Memory B cell (primary cell): ENCODE measurements around the gene RAB3IL1.
A peak's percentile ranks its signal among the peaks of the same experiment; 100 is the strongest.

Source experiments
- ATAC-seq: fragments of 150-1000 bp; cut with Tn5 transposase; 2 replicates; pipeline ENCODE4 v1.10.0; 2021; ENCODE audit warnings: low read depth, mild to moderate bottlenecking, moderate library complexity
- DNase-seq, 2 donors: peaks; one replicate each; pipeline ENCODE4 v3.0.0; 2022; ENCODE audit warnings: low spot score in 2 of 2
- H3K27ac Mint-ChIP-seq: one replicate; pipeline ENCODE4 v1.8.0; 2022; ENCODE audit warnings: mild to moderate bottlenecking, moderate library complexity, mixed read lengths
- H3K27me3 Mint-ChIP-seq: one replicate; pipeline ENCODE4 v1.8.0; 2022; ENCODE audit warnings: mixed read lengths
- H3K36me3 Mint-ChIP-seq: one replicate; pipeline ENCODE4 v1.8.0; 2022; ENCODE audit warnings: mild to moderate bottlenecking, mixed read lengths
- H3K4me1 Mint-ChIP-seq: one replicate; pipeline ENCODE4 v1.8.0; 2022; ENCODE audit warnings: mixed read lengths
- H3K4me3 Mint-ChIP-seq: one replicate; pipeline ENCODE4 v1.8.0; 2022; ENCODE audit warnings: mild to moderate bottlenecking, moderate library complexity, mixed read lengths
- H3K9me3 Mint-ChIP-seq: one replicate; pipeline ENCODE4 v1.8.0; 2022; ENCODE audit warnings: mixed read lengths

The RAB3IL1 gene

GRCh38 chr11:61872935-61873565, 44.3 kb downstream of the RAB3IL1 start:
- Mint-ChIP-seq H3K27ac (no peak overlapping the region), H3K4me3 (no peak overlapping the region), H3K9me3 (no peaks in the 10 kb centered on the region), H3K27me3 (no peaks in the 10 kb centered on the region), H3K36me3 (peaks cover 2% of the 10 kb centered on the region), H3K4me1 (peaks cover 13% of the 10 kb centered on the region)
- ATAC-seq (no peak), DNase-seq (no peak)

GRCh38 chr11:61871158-61871597, 46.2 kb downstream of the RAB3IL1 start:
- DNase-seq (peak; percentile 77 to 88), ATAC-seq (peak; percentile 99)
- peak overlapping the region; percentile 72 for H3K4me3 Mint-ChIP-seq
- H3K36me3 Mint-ChIP-seq: no peaks in the 10 kb centered on the region
- H3K27me3 Mint-ChIP-seq: no peaks in the 10 kb centered on the region
- peaks cover 11% of the 10 kb centered on the region for H3K4me1 Mint-ChIP-seq
- H3K9me3 Mint-ChIP-seq: no peaks in the 10 kb centered on the region
- H3K27ac Mint-ChIP-seq: peak overlapping the region; percentile 36

GRCh38 chr11:61870541-61871031, 46.8 kb downstream of the RAB3IL1 start:
- no peaks in the 10 kb centered on the region for H3K36me3 Mint-ChIP-seq
- H3K4me3 Mint-ChIP-seq: no peak overlapping the region
- no peak for ATAC-seq
- H3K27ac Mint-ChIP-seq: no peak overlapping the region
- DNase-seq: no peak
- no peaks in the 10 kb centered on the region for H3K9me3 Mint-ChIP-seq
- peaks cover 1% of the 10 kb centered on the region for H3K27me3 Mint-ChIP-seq
- peaks cover 11% of the 10 kb centered on the region for H3K4me1 Mint-ChIP-seq

- Mint-ChIP-seq H3K27me3 (peaks cover 1% of the 10 kb centered on the region), H3K4me1 (peaks cover 8% of the 10 kb centered on the region), H3K9me3 (no peaks in the 10 kb centered on the region), H3K36me3 (no peaks in the 10 kb centered on the region), H3K27ac (no peak overlapping the region), H3K4me3 (no peak overlapping the region)
- ATAC-seq (no peak), DNase-seq (no peak)
Measured at GRCh38 chr11:61869708-61870451, 47.5 kb downstream of the RAB3IL1 start.

- H3K27ac Mint-ChIP-seq: no peak overlapping the region
- H3K4me1 Mint-ChIP-seq: peaks cover 6% of the 10 kb centered on the region
- no peak for ATAC-seq
Measured at GRCh38 chr11:61869429-61869707, 48.0 kb downstream of the RAB3IL1 start.

GRCh38 chr11:61868571-61869428, 48.6 kb downstream of the RAB3IL1 start:
- DNase-seq: no peak
- H3K36me3 Mint-ChIP-seq: no peaks in the 10 kb centered on the region
- peaks cover 1% of the 10 kb centered on the region for H3K27me3 Mint-ChIP-seq
- no peak for ATAC-seq
- no peak overlapping the region for H3K27ac Mint-ChIP-seq
- no peak overlapping the region for H3K4me3 Mint-ChIP-seq
- H3K4me1 Mint-ChIP-seq: peaks cover 6% of the 10 kb centered on the region
- no peaks in the 10 kb centered on the region for H3K9me3 Mint-ChIP-seq

More at GRCh38 chr11:61869429-61869707, 48.0 kb downstream of the RAB3IL1 start:
- DNase-seq: no peak
- Mint-ChIP-seq H3K4me3 (no peak overlapping the region), H3K27me3 (peaks cover 1% of the 10 kb centered on the region), H3K9me3 (no peaks in the 10 kb centered on the region), H3K36me3 (no peaks in the 10 kb centered on the region)

- no peak for ATAC-seq
- peaks cover 1% of the 10 kb centered on the region for H3K27me3 Mint-ChIP-seq
- H3K27ac Mint-ChIP-seq: no peak overlapping the region
- DNase-seq: no peak
- H3K36me3 Mint-ChIP-seq: no peaks in the 10 kb centered on the region
- no peak overlapping the region for H3K4me3 Mint-ChIP-seq
- H3K9me3 Mint-ChIP-seq: no peaks in the 10 kb centered on the region
- H3K4me1 Mint-ChIP-seq: peaks cover 6% of the 10 kb centered on the region
Measured at GRCh38 chr11:61866958-61867343, 50.4 kb downstream of the RAB3IL1 start.

GRCh38 chr11:61866231-61866957, 51.0 kb downstream of the RAB3IL1 start:
- peaks cover 6% of the 10 kb centered on the region for H3K4me1 Mint-ChIP-seq

GRCh38 chr11:61864814-61865775, 52.3 kb downstream of the RAB3IL1 start:
- no peak overlapping the region for H3K4me3 Mint-ChIP-seq
- H3K27me3 Mint-ChIP-seq: peaks cover 1% of the 10 kb centered on the region
- ATAC-seq: no peak
- H3K27ac Mint-ChIP-seq: no peak overlapping the region
- H3K36me3 Mint-ChIP-seq: no peaks in the 10 kb centered on the region
- no peaks in the 10 kb centered on the region for H3K9me3 Mint-ChIP-seq
- DNase-seq: no peak
- no peaks in the 10 kb centered on the region for H3K4me1 Mint-ChIP-seq

More at GRCh38 chr11:61866231-61866957, 51.0 kb downstream of the RAB3IL1 start:
- DNase-seq (no peak), ATAC-seq (no peak)
- peaks cover 1% of the 10 kb centered on the region for H3K27me3 Mint-ChIP-seq
- no peak overlapping the region for H3K27ac Mint-ChIP-seq
- H3K4me3 Mint-ChIP-seq: no peak overlapping the region
- no peaks in the 10 kb centered on the region for H3K9me3 Mint-ChIP-seq
- no peaks in the 10 kb centered on the region for H3K36me3 Mint-ChIP-seq

GRCh38 chr11:61863548-61864081, 53.8 kb downstream of the RAB3IL1 start:
- no peak overlapping the region for H3K27ac Mint-ChIP-seq

GRCh38 chr11:61862714-61863547, 54.4 kb downstream of the RAB3IL1 start:
- H3K4me1 Mint-ChIP-seq: no peaks in the 10 kb centered on the region
- peaks cover 1% of the 10 kb centered on the region for H3K27me3 Mint-ChIP-seq
- H3K36me3 Mint-ChIP-seq: no peaks in the 10 kb centered on the region
- H3K27ac Mint-ChIP-seq: no peak overlapping the region
- H3K9me3 Mint-ChIP-seq: no peaks in the 10 kb centered on the region
- H3K4me3 Mint-ChIP-seq: no peak overlapping the region
- ATAC-seq (no peak), DNase-seq (no peak)

More at GRCh38 chr11:61863548-61864081, 53.8 kb downstream of the RAB3IL1 start:
- no peak for DNase-seq
- H3K27me3 Mint-ChIP-seq: peaks cover 1% of the 10 kb centered on the region
- no peaks in the 10 kb centered on the region for H3K4me1 Mint-ChIP-seq
- H3K9me3 Mint-ChIP-seq: no peaks in the 10 kb centered on the region
- H3K36me3 Mint-ChIP-seq: no peaks in the 10 kb centered on the region
- ATAC-seq: no peak
- no peak overlapping the region for H3K4me3 Mint-ChIP-seq

GRCh38 chr11:61861634-61862033, 55.7 kb downstream of the RAB3IL1 start:
- Mint-ChIP-seq H3K4me1 (no peaks in the 10 kb centered on the region), H3K4me3 (no peak overlapping the region), H3K27me3 (peaks cover 1% of the 10 kb centered on the region), H3K9me3 (no peaks in the 10 kb centered on the region), H3K27ac (no peak overlapping the region), H3K36me3 (no peaks in the 10 kb centered on the region)
- DNase-seq (no peak), ATAC-seq (no peak)
